ENCODE measurements around the gene AK9. TPM values are rescaled to one million over a fixed set of nuclear protein-coding genes. Genes with fewer than 3 reads are reported as not detected.

Gene AK9
- total and polyA plus RNA-seq, 2 of the 4 experiments (the other 2 are of a cell fraction) = 1.7 to 1.8 TPM

DNA sequence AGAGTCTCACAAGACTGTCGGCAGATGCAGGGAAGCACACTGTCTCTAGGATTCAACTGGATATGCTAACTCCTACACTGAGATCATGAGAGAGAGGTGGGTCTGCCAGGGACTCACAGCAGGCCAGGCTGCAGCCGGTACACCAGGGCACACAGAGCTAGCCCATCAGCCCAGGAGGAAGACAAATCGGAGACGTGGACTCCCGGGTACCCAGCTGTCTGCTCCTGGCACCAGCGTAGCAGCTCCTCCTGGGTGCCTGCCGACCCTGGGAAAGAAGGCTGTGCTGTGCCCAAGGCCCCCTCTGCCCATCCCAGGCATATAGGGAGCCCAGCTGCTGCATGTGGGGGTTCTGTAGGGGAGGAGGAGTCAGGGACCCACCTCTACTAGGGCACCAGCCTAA lies 242.4 kb downstream of the AK9 start:
- Histone ChIP-seq H2AK9ac (replicated peaks; ENCODE audit: low read depth, low read length, poor library complexity) (no peak overlapping the region), H3K9ac (ENCODE audit: low read depth, low read length) (no peak overlapping the region), H2BK5ac (ENCODE audit: low read depth, low read length, poor library complexity, severe bottlenecking) (no peak overlapping the region), H3K23ac (ENCODE audit: low read depth, low read length) (no peak overlapping the region), H3K4me2 (ENCODE audit: low read depth, low read length) (no peak overlapping the region), H3K27me3 (ENCODE audit: control insufficient read depth, insufficient read depth, low read length) (no peaks in the 10 kb centered on the region), H3K27ac (ENCODE audit: insufficient read depth, low read length) (no peak overlapping the region), H2BK20ac (ENCODE audit: low read depth, low read length) (no peak overlapping the region), H3K4ac (ENCODE audit: low read depth, low read length) (no peak overlapping the region), H3K4me3 (ENCODE audit: insufficient read depth, low read depth, low read length) (no peak overlapping the region), H2AFZ (replicated peaks; ENCODE audit: low read length, poor library complexity) (no peak overlapping the region), H4K5ac (ENCODE audit: low read depth, low read length) (no peak overlapping the region), H3K9me1 (ENCODE audit: insufficient read depth, low read length) (peaks cover 16% of the 10 kb centered on the region; the same call in 1 of the 2 replicates), H3K4me1 (ENCODE audit: control insufficient read depth, insufficient read depth, low read length) (no peaks in the 10 kb centered on the region; the same call in 1 of the 2 replicates), H4K8ac (ENCODE audit: low read depth in 2 of 2, low read length in 2 of 2) (no peak overlapping the region), H3K9me3 (ENCODE audit: control insufficient read depth, insufficient read depth, low read length) (no peaks in the 10 kb centered on the region), H3K14ac (replicated peaks; ENCODE audit: low read depth, low read length) (no peak overlapping the region), H3K18ac (ENCODE audit: low read depth, low read length) (no peak overlapping the region), H4K91ac (ENCODE audit: insufficient read depth, low read depth, low read length) (no peak overlapping the region), H2AK5ac (ENCODE audit: low read depth, low read length) (no peak overlapping the region), H4K20me1 (ENCODE audit: insufficient read depth, low read length) (peaks cover 7% of the 10 kb centered on the region; the same call in 1 of the 2 replicates), H3K79me1 (ENCODE audit: low read depth in 1 of 2, low read length in 2 of 2) (peaks cover 6 to 30% of the 10 kb centered on the region in 2 experiments), H3K36me3 (ENCODE audit: control insufficient read depth, insufficient read depth, low read length) (peaks cover 74% of the 10 kb centered on the region), H3K56ac (ENCODE audit: extremely low read depth, insufficient read depth, low read length) (no peak overlapping the region), H2BK120ac (ENCODE audit: low read depth, low read length) (no peak overlapping the region), H2BK15ac (ENCODE audit: low read depth, low read length) (no peak overlapping the region)
- intact Hi-C loops (cut with micrococcal nuclease) (no loop called here), dilution Hi-C loops (cut with HindIII; ENCODE audit: low sequenced_read_pairs, unreplicated experiment) (no loop called here), in situ Hi-C loops (cut with MboI; ENCODE audit: low sequenced_read_pairs) (no loop called here)
- WGBS, 2 experiments (ENCODE audit: extremely low coverage in 2 of 2, insufficient read length in 1 of 2) = 89% methylated on average over 4 of the region's 7 CpGs; no CpG with 5 or more reads in 1 of the 2 experiments
- ATAC-seq (ENCODE audit: low read depth) = no peak
- POLR2A ChIA-PET (ENCODE audit: unreplicated experiment) = no interaction called here
- BruUV-seq (replicated peaks) = no TSS peak
- no peak for DNase-seq
- TF ChIP-seq, protein P1, sequence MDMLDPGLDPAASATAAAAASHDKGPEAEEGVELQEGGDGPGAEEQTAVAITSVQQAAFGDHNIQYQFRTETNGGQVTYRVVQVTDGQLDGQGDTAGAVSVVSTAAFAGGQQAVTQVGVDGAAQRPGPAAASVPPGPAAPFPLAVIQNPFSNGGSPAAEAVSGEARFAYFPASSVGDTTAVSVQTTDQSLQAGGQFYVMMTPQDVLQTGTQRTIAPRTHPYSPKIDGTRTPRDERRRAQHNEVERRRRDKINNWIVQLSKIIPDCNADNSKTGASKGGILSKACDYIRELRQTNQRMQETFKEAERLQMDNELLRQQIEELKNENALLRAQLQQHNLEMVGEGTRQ (IDR thresholded peaks at IDR 0.05; ENCODE audit: low read depth, low read length) = no peak
- TF ChIP-seq, protein P2, sequence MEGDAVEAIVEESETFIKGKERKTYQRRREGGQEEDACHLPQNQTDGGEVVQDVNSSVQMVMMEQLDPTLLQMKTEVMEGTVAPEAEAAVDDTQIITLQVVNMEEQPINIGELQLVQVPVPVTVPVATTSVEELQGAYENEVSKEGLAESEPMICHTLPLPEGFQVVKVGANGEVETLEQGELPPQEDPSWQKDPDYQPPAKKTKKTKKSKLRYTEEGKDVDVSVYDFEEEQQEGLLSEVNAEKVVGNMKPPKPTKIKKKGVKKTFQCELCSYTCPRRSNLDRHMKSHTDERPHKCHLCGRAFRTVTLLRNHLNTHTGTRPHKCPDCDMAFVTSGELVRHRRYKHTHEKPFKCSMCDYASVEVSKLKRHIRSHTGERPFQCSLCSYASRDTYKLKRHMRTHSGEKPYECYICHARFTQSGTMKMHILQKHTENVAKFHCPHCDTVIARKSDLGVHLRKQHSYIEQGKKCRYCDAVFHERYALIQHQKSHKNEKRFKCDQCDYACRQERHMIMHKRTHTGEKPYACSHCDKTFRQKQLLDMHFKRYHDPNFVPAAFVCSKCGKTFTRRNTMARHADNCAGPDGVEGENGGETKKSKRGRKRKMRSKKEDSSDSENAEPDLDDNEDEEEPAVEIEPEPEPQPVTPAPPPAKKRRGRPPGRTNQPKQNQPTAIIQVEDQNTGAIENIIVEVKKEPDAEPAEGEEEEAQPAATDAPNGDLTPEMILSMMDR (conservative IDR thresholded peaks at IDR 0.05; ENCODE audit: low read depth, low read length) = no peak
- TF ChIP-seq SMC3 (IDR thresholded peaks at IDR 0.05; ENCODE audit: low read depth, low read length) (no peak), MXI1 (IDR thresholded peaks at IDR 0.05; ENCODE audit: borderline replicate concordance, low read depth, low read length) (no peak), MAZ (IDR thresholded peaks at IDR 0.05; ENCODE audit: borderline replicate concordance, low read depth, low read length) (no peak), RAD21 (IDR thresholded peaks at IDR 0.05; ENCODE audit: low read length) (no peak), MAFK (IDR thresholded peaks at IDR 0.05; ENCODE audit: low read depth, low read length) (no peak), CEBPB (IDR thresholded peaks at IDR 0.05; ENCODE audit: low read depth, low read length) (no peak), RCOR1 (IDR thresholded peaks at IDR 0.05; ENCODE audit: insufficient replicate concordance, low read length) (no peak), POLR2A (IDR thresholded peaks at IDR 0.05; ENCODE audit: low read depth, low read length) (no peak)
- CTCF ChIA-PET = no interaction called here
